Lung (tissue), 16 donors: ENCODE measurements around the gene SLC6A9. TPM values are rescaled to one million over a fixed set of nuclear protein-coding genes. Genes with fewer than 3 reads are reported as not detected.

Experiments used
- ATAC-seq: fragments of 200-7000 bp; cut with Tn5 transposase; one replicate; pipeline ENCODE4 v1.9.1; 2020; ENCODE audit warnings: moderate number of reproducible peaks; ENCODE audit not compliant: insufficient read depth, low FRiP score
- DNase-seq, 3 donors: peaks; one replicate each; pipeline ENCODE4 v3.0.0-alpha.2; 2013 to 2017
- H3K27ac ChIP-seq, 2 donors: one replicate each; pipeline ENCODE4 v1.5.1; 2013; ENCODE audit warnings: mild to moderate bottlenecking in 2 of 2, moderate library complexity in 2 of 2, control low read depth in 1 of 2, inconsistent platforms in 1 of 2, low read depth in 1 of 2, low read length in 1 of 2
- H3K27me3 ChIP-seq, 3 donors: one replicate each; pipeline ENCODE4 v1.5.1; 2013; ENCODE audit warnings: low read length in 2 of 3; ENCODE audit not compliant: control insufficient read depth in 3 of 3, insufficient read depth in 3 of 3
- H3K36me3 ChIP-seq, 4 donors: one replicate each; pipeline ENCODE4 v1.5.1; 2013; ENCODE audit warnings: low read length in 4 of 4, mild to moderate bottlenecking in 1 of 4, moderate library complexity in 1 of 4; ENCODE audit not compliant: control insufficient read depth in 4 of 4, insufficient read depth in 4 of 4
- H3K4me1 ChIP-seq, 5 donors: one replicate each; pipeline ENCODE4 v1.5.1; 2013; ENCODE audit warnings: low read length in 5 of 5, mild to moderate bottlenecking in 2 of 5, moderate library complexity in 1 of 5; ENCODE audit not compliant: control insufficient read depth in 5 of 5, insufficient read depth in 5 of 5
- H3K4me3 ChIP-seq: one replicate; pipeline ENCODE4 v1.5.1; 2013; ENCODE audit warnings: mild to moderate bottlenecking, control low read depth, moderate library complexity
- H3K9ac ChIP-seq, 2 donors: one replicate each; pipeline ENCODE4 v1.5.1; 2013; ENCODE audit warnings: low read length in 2 of 2, control low read depth in 1 of 2; ENCODE audit not compliant: insufficient read depth in 1 of 2
- H3K9me3 ChIP-seq, 4 donors: one replicate each; pipeline ENCODE4 v1.5.1; 2013; ENCODE audit warnings: low read length in 3 of 4, mild to moderate bottlenecking in 1 of 4, moderate library complexity in 1 of 4; ENCODE audit not compliant: control insufficient read depth in 4 of 4, insufficient read depth in 3 of 4
- CTCF ChIP-seq: IDR thresholded peaks from 2 replicates; pipeline ENCODE4 v1.5.1; 2012; ENCODE audit warnings: mild to moderate bottlenecking; ENCODE audit errors: control extremely low read depth, extremely low read depth
- WGBS, 2 donors: extraction: QIAGEN DNeasy Blood & Tissue Kit; methylation state at CpG; one replicate each; pipeline ENCODE4 v1.1.7; 2013; 5-methylcytosine and 5-hydroxymethylcytosine counted together
- long read RNA-seq, 5 donors: transcript quantifications; one replicate each; lab custom pipeline, GENCODE V29; 2026
- polyA plus RNA-seq, 2 donors: library from polyadenylated mRNA; stranded (reverse); fragments of 200-250 nt; gene quantifications; one replicate each; pipeline ENCODE4 v1.2.1, GENCODE V29; 2013
- total RNA-seq, 2 donors: library from RNA; depleted of rRNA in 1 of 2; stranded (reverse); fragments of >200 nt in 1 of 2; gene quantifications; one replicate each; pipeline ENCODE4 v1.2.1, GENCODE V29; 2014 to 2021
- donor health status: control.
- donor health status: control.
- donor health status: Bipolar disorder and iron deficiency.
- donor health status: healthy.
- donor health status: DM: yes; HTN: yes; CAD: no.

The SLC6A9 gene
- 10 to 100 TPM in 1 of 2 donors, 1 to 10 TPM in 1; 9.8 to 29.9 TPM for total RNA-seq
- polyA plus RNA-seq, result 1 to 10 TPM; 8.7 to 8.9 TPM
- long read RNA-seq, donor 1, result 0 reads
- long read RNA-seq, donor 2, result 0 reads
- long read RNA-seq, donor 3, result 0 reads
- long read RNA-seq, donor 4, partial matches to known transcripts, result 11 of 12 reads
- long read RNA-seq, donor 4, other reads (novel, unspliced or antisense), result 0 of 12 reads
- long read RNA-seq, donor 5, partial matches to known transcripts, result 0 of 1 reads
- long read RNA-seq, donor 5, other reads (novel, unspliced or antisense), result 0 of 1 reads

- peaks cover 0 to 42% (median 16%) of the 10 kb centered on the region in 5 donors for H3K4me1 ChIP-seq
- ATAC-seq, result peak; percentile 29
- no peaks in the 10 kb centered on the region for H3K27me3 ChIP-seq
- 15 to 18% methylated on average over 37 to 40 of the region's 40 CpGs for WGBS, 2 donors
- H3K27ac ChIP-seq, result peak within 1 kb of the TSS; percentile 60 to 86
- no peaks in the 10 kb centered on the region for H3K9me3 ChIP-seq
- no peaks in the 10 kb centered on the region for H3K36me3 ChIP-seq
- no peak for TF ChIP-seq CTCF
- peak within 1 kb of the TSS; percentile 69 for H3K4me3 ChIP-seq
- peak; percentile 92 to 97 (median 96) for DNase-seq
- no peak within 1 kb of the TSS for H3K9ac ChIP-seq
Measured at GRCh38 chr1:44031252-44032169, at the start of gene SLC6A9. Gene SLC6A9 (minus strand): TSS chr1:44031462. CDS start chr1:44024277, 7,185 bp downstream.

GRCh38 chr1:44079566-44079965 lies 48.3 kb upstream of the SLC6A9 start:
- H3K9ac ChIP-seq, result no peak overlapping the region
- H3K27me3 ChIP-seq, result no peaks in the 10 kb centered on the region
- peaks cover 0 to 6% (median 0%) of the 10 kb centered on the region in 5 donors for H3K4me1 ChIP-seq
- DNase-seq (no peak), ATAC-seq (no peak)
- TF ChIP-seq CTCF, result no peak
- no peaks in the 10 kb centered on the region for H3K36me3 ChIP-seq
- H3K9me3 ChIP-seq, result no peaks in the 10 kb centered on the region
- no peak overlapping the region for H3K4me3 ChIP-seq
- H3K27ac ChIP-seq, result no peak overlapping the region
- 85 to 96% methylated on average over 4 of the region's 4 CpGs for WGBS, 2 donors

GRCh38 chr1:44078104-44078503 lies 46.8 kb upstream of the SLC6A9 start:
- Histone ChIP-seq H3K27me3 (no peaks in the 10 kb centered on the region), H3K9me3 (no peaks in the 10 kb centered on the region), H3K27ac (no peak overlapping the region), H3K9ac (no peak overlapping the region), H3K4me3 (no peak overlapping the region), H3K4me1 (peaks cover 0 to 14% (median 4%) of the 10 kb centered on the region in 5 donors), H3K36me3 (no peaks in the 10 kb centered on the region)
- no peak for TF ChIP-seq CTCF
- no peak for DNase-seq
- no peak for ATAC-seq
- WGBS, 2 donors, result 38 to 47% methylated on average over 2 of the region's 2 CpGs
